NOMO-1 (cell line): ENCODE data around the gene GRB10.
"Not testable (repeated sequence)": the region's sequence is repeated elsewhere in the genome, so short reads cannot be mapped to it uniquely, and the experiment has no call there.

Experiments used
- DNase-seq, 2 experiments: peaks; one replicate each; lab custom pipeline; 2025; ENCODE audit not compliant: unreplicated experiment in 2 of 2; lab: John Stamatoyannopoulos, UW

The GRB10 gene

GRCh38 chr7:50780436-50780835 is 2.3 kb downstream of the GRB10 start:
- no peak for DNase-seq

- DNase-seq, result no peak
Measured at GRCh38 chr7:50779427-50779826, 3.3 kb downstream of the GRB10 start.

- no peak for DNase-seq
Measured at GRCh38 chr7:50778189-50778588, 4.5 kb downstream of the GRB10 start.

- no peak for DNase-seq
Measured at GRCh38 chr7:50775836-50776235, 6.9 kb downstream of the GRB10 start.

GRCh38 chr7:50775231-50775630 is 7.5 kb downstream of the GRB10 start:
- no peak for DNase-seq

- DNase-seq, result no peak
Measured at GRCh38 chr7:50774319-50774718, 8.4 kb downstream of the GRB10 start.

GRCh38 chr7:50773071-50773470 is 9.6 kb downstream of the GRB10 start:
- DNase-seq, result not testable (repeated sequence)

- no peak for DNase-seq
Measured at GRCh38 chr7:50771120-50772002, 11.3 kb downstream of the GRB10 start.

GRCh38 chr7:50768485-50769474 is 13.9 kb downstream of the GRB10 start:
- no peak for DNase-seq

- DNase-seq, result no peak
Measured at GRCh38 chr7:50766849-50767207, 15.9 kb downstream of the GRB10 start.

GRCh38 chr7:50766106-50766848 is 16.4 kb downstream of the GRB10 start:
- no peak for DNase-seq

GRCh38 chr7:50762337-50762736 is 20.4 kb downstream of the GRB10 start:
- DNase-seq, result no peak

GRCh38 chr7:50761713-50762112 is 21.0 kb downstream of the GRB10 start:
- DNase-seq, result no peak

- DNase-seq, result no peak
Measured at GRCh38 chr7:50757703-50758390, 24.8 kb downstream of the GRB10 start.

GRCh38 chr7:50756180-50756579 is 26.5 kb downstream of the GRB10 start:
- DNase-seq, result no peak

- DNase-seq, result no peak
Measured at GRCh38 chr7:50754684-50755083, 28.0 kb downstream of the GRB10 start.

GRCh38 chr7:50754241-50754640 is 28.5 kb downstream of the GRB10 start:
- no peak for DNase-seq

- DNase-seq, result no peak
Measured at GRCh38 chr7:50752422-50752821, 30.3 kb downstream of the GRB10 start.

GRCh38 chr7:50751146-50751545 is 31.6 kb downstream of the GRB10 start:
- DNase-seq, result no peak

- no peak for DNase-seq
Measured at GRCh38 chr7:50749896-50750295, 32.8 kb downstream of the GRB10 start.
